ENCODE data around the gene ATPAF2. TPM values are rescaled to one million over a fixed set of nuclear protein-coding genes. Genes with fewer than 3 reads are reported as not detected.

ATPAF2 gene
- polyA plus RNA-seq, 2 of the 4 experiments (the other 2 are of a cell fraction) = 20.0 to 21.4 TPM

DNA sequence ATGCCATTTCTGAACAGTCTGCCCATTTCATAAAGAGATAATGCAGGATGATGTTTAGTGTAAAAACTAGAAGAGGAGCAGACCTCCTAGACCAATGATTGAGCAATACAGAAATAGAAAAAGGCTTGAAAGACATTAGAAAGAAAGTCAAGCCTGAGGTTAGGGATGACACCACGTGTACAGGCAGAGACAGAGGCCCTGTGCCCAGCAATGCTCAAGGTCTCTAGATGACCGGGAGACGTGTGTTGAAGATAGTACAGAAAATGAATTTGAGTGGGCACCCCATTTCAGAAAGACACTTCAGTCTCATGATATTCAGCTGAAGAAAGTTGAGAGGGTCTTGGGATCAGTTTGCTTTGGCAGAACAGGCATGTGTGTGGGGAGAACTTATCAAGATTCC is 5.6 kb upstream of the ATPAF2 start:
- no peak overlapping the region for H3K4me2 ChIP-seq
- H3K9me3 ChIP-seq = no peaks in the 10 kb centered on the region
- peaks cover 21% of the 10 kb centered on the region for H3K4me1 ChIP-seq
- H3K4me3 ChIP-seq = no peak overlapping the region
- POLR2A ChIA-PET = no interaction called here
- no peak for FAIRE-seq
- TF ChIP-seq RAD21 (conservative IDR thresholded peaks at IDR 0.05 in 1 of 2, IDR thresholded peaks at IDR 0.05 in 1 of 2) (no peak), TP53 (CRISPR knock-in tag; IDR thresholded peaks at IDR 0.05) (no peak), EHMT2 (IDR thresholded peaks at IDR 0.05; ENCODE audit: low read depth) (no peak), HEYL (CRISPR knock-in tag; IDR thresholded peaks at IDR 0.05) (no peak), SREBF2 (IDR thresholded peaks at IDR 0.05) (no peak), CBX2 (IDR thresholded peaks at IDR 0.05; ENCODE audit: borderline replicate concordance, low read depth) (no peak), RCOR1 (IDR thresholded peaks at IDR 0.05; ENCODE audit: low read depth, low read length) (no peak), MAZ (IDR thresholded peaks at IDR 0.05; ENCODE audit: borderline replicate concordance, low read depth, low read length) (no peak), POLR2A (IDR thresholded peaks at IDR 0.05; ENCODE audit: low read length) (no peak), MAFK (IDR thresholded peaks at IDR 0.05; ENCODE audit: partially characterized antibody) (no peak), CHD2 (IDR thresholded peaks at IDR 0.05; ENCODE audit: low read length, partially characterized antibody) (no peak), JUN (IDR thresholded peaks at IDR 0.05) (no peak), EHF (CRISPR knock-in tag; IDR thresholded peaks at IDR 0.05) (no peak), RARB (CRISPR knock-in tag; IDR thresholded peaks at IDR 0.05) (no peak), HOXB5 (CRISPR knock-in tag; IDR thresholded peaks at IDR 0.05) (no peak)
- TF ChIP-seq, protein P1, sequence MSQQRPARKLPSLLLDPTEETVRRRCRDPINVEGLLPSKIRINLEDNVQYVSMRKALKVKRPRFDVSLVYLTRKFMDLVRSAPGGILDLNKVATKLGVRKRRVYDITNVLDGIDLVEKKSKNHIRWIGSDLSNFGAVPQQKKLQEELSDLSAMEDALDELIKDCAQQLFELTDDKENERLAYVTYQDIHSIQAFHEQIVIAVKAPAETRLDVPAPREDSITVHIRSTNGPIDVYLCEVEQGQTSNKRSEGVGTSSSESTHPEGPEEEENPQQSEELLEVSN (IDR thresholded peaks at IDR 0.05; ENCODE audit: borderline replicate concordance, low read depth) = no peak
- TF ChIP-seq, protein P2, sequence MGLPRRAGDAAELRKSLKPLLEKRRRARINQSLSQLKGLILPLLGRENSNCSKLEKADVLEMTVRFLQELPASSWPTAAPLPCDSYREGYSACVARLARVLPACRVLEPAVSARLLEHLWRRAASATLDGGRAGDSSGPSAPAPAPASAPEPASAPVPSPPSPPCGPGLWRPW (IDR thresholded peaks at IDR 0.05) = no peak
- TF ChIP-seq, protein P3, sequence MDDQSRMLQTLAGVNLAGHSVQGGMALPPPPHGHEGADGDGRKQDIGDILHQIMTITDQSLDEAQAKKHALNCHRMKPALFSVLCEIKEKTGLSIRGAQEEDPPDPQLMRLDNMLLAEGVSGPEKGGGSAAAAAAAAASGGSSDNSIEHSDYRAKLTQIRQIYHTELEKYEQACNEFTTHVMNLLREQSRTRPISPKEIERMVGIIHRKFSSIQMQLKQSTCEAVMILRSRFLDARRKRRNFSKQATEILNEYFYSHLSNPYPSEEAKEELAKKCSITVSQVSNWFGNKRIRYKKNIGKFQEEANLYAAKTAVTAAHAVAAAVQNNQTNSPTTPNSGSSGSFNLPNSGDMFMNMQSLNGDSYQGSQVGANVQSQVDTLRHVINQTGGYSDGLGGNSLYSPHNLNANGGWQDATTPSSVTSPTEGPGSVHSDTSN (IDR thresholded peaks at IDR 0.05) = no peak
- TF ChIP-seq, protein P4, sequence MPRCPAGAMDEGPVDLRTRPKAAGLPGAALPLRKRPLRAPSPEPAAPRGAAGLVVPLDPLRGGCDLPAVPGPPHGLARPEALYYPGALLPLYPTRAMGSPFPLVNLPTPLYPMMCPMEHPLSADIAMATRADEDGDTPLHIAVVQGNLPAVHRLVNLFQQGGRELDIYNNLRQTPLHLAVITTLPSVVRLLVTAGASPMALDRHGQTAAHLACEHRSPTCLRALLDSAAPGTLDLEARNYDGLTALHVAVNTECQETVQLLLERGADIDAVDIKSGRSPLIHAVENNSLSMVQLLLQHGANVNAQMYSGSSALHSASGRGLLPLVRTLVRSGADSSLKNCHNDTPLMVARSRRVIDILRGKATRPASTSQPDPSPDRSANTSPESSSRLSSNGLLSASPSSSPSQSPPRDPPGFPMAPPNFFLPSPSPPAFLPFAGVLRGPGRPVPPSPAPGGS (IDR thresholded peaks at IDR 0.05) = no peak
- no peak for ATAC-seq
- no peak overlapping the region for H3K27ac ChIP-seq
- DNase-seq (ENCODE audit: low read depth in 1 of 2, low spot score in 1 of 2) = no peak
- WGBS (ENCODE audit: missing lambda C conversion rate) = 88% methylated on average over 3 of the region's 3 CpGs
- CTCF ChIA-PET = no interaction called here

DNA sequence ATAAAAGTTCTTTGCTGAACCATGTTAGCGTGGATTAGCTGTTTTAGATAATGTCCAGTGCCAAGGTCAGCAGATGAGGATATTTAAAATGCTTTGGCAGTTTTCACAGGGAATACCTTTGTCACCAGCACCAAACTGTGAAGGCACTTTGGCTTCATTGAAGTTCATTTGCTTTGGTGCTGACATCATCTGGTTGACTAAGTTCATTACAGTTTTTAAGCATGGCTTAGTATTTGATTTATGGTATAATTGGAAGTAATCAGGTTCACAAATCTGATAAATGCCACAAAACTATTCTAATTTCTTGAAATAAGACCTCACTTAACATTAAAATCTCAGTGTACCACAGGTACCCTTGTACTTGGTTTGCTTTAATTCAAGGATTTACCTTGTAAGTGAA is 4.5 kb upstream of the ATPAF2 start:
- Histone ChIP-seq H3K4me1 (peaks cover 21% of the 10 kb centered on the region), H3K27ac (no peak overlapping the region), H3K4me2 (no peak overlapping the region), H3K9me3 (no peaks in the 10 kb centered on the region), H3K4me3 (no peak overlapping the region)
- FAIRE-seq (peak; percentile 89), ATAC-seq (no peak), DNase-seq (ENCODE audit: low read depth in 1 of 2, low spot score in 1 of 2) (peak in 1 of 2 experiments; percentile 30)
- TF ChIP-seq RAD21 (conservative IDR thresholded peaks at IDR 0.05 in 1 of 2, IDR thresholded peaks at IDR 0.05 in 1 of 2) (peak; percentile 15 to 45; a peak in 2 of 5 replicates), EHMT2 (IDR thresholded peaks at IDR 0.05; ENCODE audit: low read depth) (no peak), SMC3 (IDR thresholded peaks at IDR 0.05) (peak; percentile 7; the same call in 1 of the 3 replicates), ESRRA (IDR thresholded peaks at IDR 0.05; ENCODE audit: borderline replicate concordance, low read length) (no peak), RCOR1 (IDR thresholded peaks at IDR 0.05; ENCODE audit: low read depth, low read length) (no peak), CHD4 (IDR thresholded peaks at IDR 0.05; ENCODE audit: borderline replicate concordance) (no peak), HOXB5 (CRISPR knock-in tag; IDR thresholded peaks at IDR 0.05) (no peak)
- TF ChIP-seq, protein P5, sequence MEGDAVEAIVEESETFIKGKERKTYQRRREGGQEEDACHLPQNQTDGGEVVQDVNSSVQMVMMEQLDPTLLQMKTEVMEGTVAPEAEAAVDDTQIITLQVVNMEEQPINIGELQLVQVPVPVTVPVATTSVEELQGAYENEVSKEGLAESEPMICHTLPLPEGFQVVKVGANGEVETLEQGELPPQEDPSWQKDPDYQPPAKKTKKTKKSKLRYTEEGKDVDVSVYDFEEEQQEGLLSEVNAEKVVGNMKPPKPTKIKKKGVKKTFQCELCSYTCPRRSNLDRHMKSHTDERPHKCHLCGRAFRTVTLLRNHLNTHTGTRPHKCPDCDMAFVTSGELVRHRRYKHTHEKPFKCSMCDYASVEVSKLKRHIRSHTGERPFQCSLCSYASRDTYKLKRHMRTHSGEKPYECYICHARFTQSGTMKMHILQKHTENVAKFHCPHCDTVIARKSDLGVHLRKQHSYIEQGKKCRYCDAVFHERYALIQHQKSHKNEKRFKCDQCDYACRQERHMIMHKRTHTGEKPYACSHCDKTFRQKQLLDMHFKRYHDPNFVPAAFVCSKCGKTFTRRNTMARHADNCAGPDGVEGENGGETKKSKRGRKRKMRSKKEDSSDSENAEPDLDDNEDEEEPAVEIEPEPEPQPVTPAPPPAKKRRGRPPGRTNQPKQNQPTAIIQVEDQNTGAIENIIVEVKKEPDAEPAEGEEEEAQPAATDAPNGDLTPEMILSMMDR (IDR thresholded peaks at IDR 0.05) = peak; percentile 31; the same call in 2 of the 3 replicates
- TF ChIP-seq, protein P6, sequence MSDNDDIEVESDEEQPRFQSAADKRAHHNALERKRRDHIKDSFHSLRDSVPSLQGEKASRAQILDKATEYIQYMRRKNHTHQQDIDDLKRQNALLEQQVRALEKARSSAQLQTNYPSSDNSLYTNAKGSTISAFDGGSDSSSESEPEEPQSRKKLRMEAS (IDR thresholded peaks at IDR 0.05) = no peak
- TF ChIP-seq, protein P4 (IDR thresholded peaks at IDR 0.05) = no peak
- WGBS (ENCODE audit: missing lambda C conversion rate) = 54% methylated on average over 1 of the region's 1 CpG
- POLR2A ChIA-PET = no interaction called here
- CTCF ChIA-PET = interaction anchor here (2.0 kb wide), 1 partner anchor 153 kb away, joined by 10 read pairs; no protein-coding TSS in a partner anchor
